ENCODE measurements around the gene ESYT3.

GRCh38 chr3:138474163-138474562 is 39.7 kb downstream of the ESYT3 start:
- TF ChIP-seq CTCF (IDR thresholded peaks at IDR 0.05; ENCODE audit: insufficient read depth, low read length, poor library complexity, severe bottlenecking) (no peak), EZH2phosphoT487 (conservative IDR thresholded peaks at IDR 0.05; ENCODE audit: low read length) (no peak)
